Suppressor macrophage (primary cell): ENCODE data around the gene GLA.

Source experiments
- DNase-seq, 4 experiments: peaks; one replicate each; pipeline ENCODE4 v3.0.0-alpha.2; 2020 to 2022

The GLA gene

DNA sequence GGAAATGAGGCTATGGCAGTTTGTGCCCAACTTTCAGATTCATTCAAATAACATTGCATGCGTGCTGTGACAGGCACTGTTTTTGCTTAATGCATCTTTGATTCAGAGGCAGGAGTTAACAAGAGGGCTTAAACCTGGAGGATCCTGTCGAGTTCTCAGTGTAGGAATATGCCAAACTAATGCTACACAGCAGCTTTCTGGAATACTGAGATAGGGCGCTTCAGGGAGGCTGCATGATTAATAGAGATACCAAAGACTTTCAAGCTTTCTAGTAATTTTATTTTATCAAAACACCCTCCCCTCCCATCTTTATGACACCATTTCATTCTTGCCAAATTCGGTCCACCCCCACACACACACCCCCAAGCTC is 58.5 kb downstream of the GLA start:
- no peak for DNase-seq

DNA sequence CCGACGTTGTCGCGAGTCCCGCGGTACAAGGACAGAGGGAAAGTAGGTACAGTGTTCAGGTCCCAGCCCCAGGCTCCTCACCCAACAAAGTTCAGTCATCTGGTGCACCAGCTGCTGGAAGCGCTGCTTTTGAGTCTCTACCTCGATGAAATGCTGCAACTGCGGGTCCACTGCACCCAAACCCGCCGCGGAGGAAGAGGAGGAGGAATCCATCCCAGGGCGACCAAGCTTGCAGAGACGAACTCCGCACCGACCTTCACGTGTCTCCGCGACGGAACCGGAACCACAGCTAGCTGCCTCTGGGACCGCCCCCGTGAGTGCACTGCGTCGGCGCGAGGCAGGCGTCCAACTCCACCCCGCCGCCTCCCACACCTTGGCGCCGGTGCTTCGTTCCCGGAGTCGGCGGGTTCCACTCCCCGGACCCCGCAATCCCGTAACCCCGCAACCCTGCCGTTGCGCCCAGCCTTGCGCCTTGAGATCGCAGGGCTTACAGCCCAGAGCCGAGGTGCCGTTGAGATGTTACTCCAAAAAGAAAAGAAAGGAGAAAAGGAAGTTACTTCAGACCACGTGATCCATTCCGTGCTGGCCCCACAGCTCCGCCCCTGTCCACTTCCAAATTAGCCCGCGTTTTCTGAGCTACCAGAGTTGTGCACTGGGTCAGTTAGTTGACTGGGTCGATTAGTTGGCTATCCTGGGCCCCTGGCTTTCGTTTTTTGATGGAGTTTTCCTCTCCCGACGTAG is 59.1 kb downstream of the GLA start, which contains the start of gene TIMM8A:
TIMM8A (minus strand) TSS at position 291 of the 741 bp plus-strand sequence; CDS start at position 213, 78 bp downstream.
- DNase-seq: peak; percentile 78 to 89 (median 84)

DNA sequence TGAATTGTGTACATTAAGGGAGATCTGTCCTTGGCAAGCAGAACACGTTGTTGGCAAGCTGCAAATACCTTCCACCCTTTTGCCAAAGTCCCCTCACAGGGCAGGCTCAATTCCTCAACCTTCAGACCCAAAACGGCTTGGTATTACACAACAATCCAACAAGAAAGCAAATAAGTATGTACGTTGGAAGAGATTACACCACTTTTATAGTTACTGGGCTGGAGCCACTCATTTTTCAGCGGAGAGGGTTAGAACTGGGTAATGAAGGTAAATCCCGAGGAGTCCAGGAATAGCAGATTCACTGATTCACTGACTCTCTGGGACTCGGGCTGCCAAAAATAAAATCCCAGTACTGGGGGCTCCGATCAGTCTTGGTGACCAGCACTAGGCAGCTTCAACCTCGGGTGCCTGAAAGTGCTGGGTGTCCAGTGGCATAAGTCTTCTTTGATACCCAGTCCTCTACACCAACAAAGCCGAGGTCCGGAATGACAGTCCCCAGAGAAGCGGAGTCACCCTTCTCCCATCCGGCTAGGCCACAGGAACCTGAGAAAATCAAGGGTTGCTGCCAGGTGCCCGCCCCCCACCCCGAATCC is 59.8 kb downstream of the GLA start:
- DNase-seq: peak in 2 of 4 experiments; percentile 2 to 3
